GM19240 (cell line): ENCODE measurements around the gene RAB28.

Experiments used
- DNase-seq: peaks from one replicate; pipeline ENCODE4 v3.0.0; 2011; ENCODE audit warnings: low spot score; ENCODE audit not compliant: insufficient read length

Gene RAB28

GRCh38 chr4:13323921-13324320 lies 160.2 kb downstream of the RAB28 start:
- DNase-seq: no peak

DNA sequence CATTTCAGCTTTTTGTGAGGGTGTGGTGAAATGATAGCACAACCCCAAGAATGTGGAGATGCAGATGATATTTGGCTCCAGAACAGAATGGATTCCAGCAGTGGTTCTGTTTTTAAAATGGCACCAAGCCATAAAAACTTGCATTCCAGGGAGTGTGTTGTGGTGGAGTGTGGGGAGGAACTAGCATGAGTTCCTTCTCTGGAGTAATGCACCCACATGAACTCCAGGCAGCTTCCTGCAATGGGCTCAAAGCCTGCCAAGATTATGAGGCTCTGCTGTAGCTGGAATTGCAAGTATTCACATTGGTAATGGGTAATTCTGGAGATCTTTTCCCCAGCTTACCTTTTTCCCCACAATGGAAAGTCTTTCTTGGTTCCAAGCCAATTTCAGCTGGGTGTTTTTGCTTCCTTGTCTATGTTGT lies 161.4 kb downstream of the RAB28 start:
- no peak for DNase-seq
